SK-N-SH (cell line): ENCODE measurements around the gene SPEG.

Source experiments
- ELF1 ChIP-seq: IDR thresholded peaks from 2 replicates; pipeline ENCODE4 v1.4.0; 2012
- EP300 ChIP-seq, 2 experiments: IDR thresholded peaks; 2 replicates each; pipeline versions ENCODE4 v1.4.0 to v1.6.1; 2012; ENCODE audit warnings: borderline replicate concordance in 1 of 2, low read depth in 1 of 2, low read length in 1 of 2
- FOXJ3 ChIP-seq: sonication (generic); formaldehyde crosslinking; IDR thresholded peaks from 2 replicates; pipeline ENCODE4 v1.5.1; 2020; ENCODE audit warnings: mild to moderate bottlenecking, missing genetic modification reagents
- MAX ChIP-seq: IDR thresholded peaks from 2 replicates; pipeline ENCODE4 v1.4.0; 2012; ENCODE audit warnings: low read depth

GRCh38 chr2:219404291-219404910 is 30.2 kb upstream of the SPEG start:
- TF ChIP-seq FOXJ3 (CRISPR knock-in tag) (no peak), ELF1 (no peak), MAX (no peak), EP300 (IDR thresholded peaks at IDR 0.05; ENCODE audit: borderline replicate concordance in 1 of 2, low read depth in 1 of 2, low read length in 1 of 2) (no peak)
